Measurements from ENCODE around the gene DOCK11.
A peak's percentile ranks its signal among the peaks of the same experiment; 100 is the strongest.
"Not testable (repeated sequence)": the region's sequence is repeated elsewhere in the genome, so short reads cannot be mapped to it uniquely, and the experiment has no call there.

The DOCK11 gene

DNA sequence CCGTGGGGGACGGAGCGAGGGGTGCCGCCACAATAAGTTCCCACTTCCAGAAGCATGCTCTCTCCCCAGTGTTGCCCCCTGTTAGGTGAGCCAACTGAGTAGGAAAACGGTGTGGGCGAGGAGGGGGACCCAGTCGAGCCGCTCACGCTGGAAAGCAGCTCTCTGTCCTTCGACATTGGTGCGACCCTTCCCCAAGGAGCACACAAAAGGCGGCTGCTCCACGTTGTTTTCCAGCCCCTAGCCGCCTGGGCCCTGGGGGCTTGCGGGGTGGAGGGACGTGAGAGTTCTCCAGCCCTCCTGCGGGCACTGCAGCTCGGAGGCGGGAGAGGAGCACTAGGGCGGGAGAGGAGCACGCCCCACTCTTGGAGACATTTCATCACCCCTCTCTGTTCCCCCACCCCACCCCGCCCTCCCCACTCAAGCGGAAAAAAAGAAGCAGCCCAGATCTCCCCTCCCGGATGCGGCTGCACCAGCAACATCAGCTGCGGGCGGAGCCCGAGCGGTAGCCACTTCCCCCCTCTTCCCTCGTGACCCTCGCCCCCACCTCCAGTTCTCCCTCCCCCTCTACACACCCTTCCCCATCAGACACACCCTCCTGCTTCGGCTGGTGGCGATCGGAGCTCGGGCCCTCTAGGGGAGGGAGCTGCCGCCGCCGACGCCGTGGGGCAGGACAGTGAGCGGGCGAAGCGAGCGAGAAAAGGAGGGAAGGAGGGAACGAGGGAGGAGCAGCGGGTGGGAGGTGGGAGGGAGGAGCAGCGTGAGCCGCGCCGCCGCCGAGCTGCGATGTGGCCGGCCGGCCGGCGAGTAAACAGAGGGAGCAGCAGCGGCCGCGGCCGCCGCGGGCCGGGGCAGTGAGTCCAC, at the start of gene DOCK11:
DOCK11 (plus strand) TSS at position 755 of the 861 bp plus-strand sequence. CDS start 157 bp downstream, outside the sequence.
- H3K27ac ChIP-seq, result no peak within 1 kb of the TSS
- TF ChIP-seq FOXP2 (optimal IDR thresholded peaks at IDR 0.05; ENCODE audit: control extremely low read depth, extremely low read length, insufficient read depth), result no peak
- TF ChIP-seq POLR2AphosphoS5 (IDR thresholded peaks at IDR 0.05; ENCODE audit: borderline replicate concordance, low read depth, low read length), result no peak
- TF ChIP-seq EZH2 (IDR thresholded peaks at IDR 0.05), result no peak
- DNase-seq (ENCODE audit: low read depth, low spot score), result no peak
- H3K4me3 ChIP-seq, result peak within 1 kb of the TSS; percentile 80
- no peaks in the 10 kb centered on the region for H3K9me3 ChIP-seq (ENCODE audit: low read depth, low read length)
- no peaks in the 10 kb centered on the region for H3K36me3 ChIP-seq (ENCODE audit: insufficient read depth, low read length)
- H3K9ac ChIP-seq (ENCODE audit: insufficient read length), result peak within 1 kb of the TSS; percentile 33

DNA sequence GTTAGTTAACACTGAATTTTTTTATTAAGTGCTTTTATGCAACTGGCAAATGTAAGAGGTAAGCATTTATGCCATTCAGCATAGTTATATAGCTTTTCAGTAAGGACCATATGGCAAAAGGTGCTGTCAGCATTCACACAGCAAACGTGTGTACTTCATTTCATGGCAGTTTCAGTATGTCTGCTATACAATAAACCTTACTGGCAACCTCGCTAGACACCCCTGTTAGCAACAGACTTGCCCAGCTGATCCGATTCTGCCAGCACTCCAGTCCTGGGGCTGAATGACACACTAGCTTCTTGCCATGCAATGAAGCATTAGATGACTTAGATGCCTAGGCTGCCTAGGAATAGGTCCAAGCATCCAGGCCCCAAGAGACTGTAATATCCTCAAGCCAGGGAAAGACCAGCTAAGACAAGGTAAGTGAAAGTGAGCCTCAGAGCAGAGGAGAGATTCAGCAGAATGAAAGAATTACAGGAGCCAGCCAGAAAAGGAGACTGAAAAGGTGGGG, 47.3 kb upstream of the DOCK11 start:
- H3K9me3 ChIP-seq (ENCODE audit: low read depth, low read length), result no peaks in the 10 kb centered on the region
- H3K9ac ChIP-seq (ENCODE audit: insufficient read length), result no peak overlapping the region
- no peak for DNase-seq (ENCODE audit: low read depth, low spot score)
- H3K27ac ChIP-seq, result no peak overlapping the region
- no peak for TF ChIP-seq EZH2 (IDR thresholded peaks at IDR 0.05)
- no peak for TF ChIP-seq POLR2AphosphoS5 (IDR thresholded peaks at IDR 0.05; ENCODE audit: borderline replicate concordance, low read depth, low read length)
- no peak for TF ChIP-seq FOXP2 (optimal IDR thresholded peaks at IDR 0.05; ENCODE audit: control extremely low read depth, extremely low read length, insufficient read depth)
- H3K4me3 ChIP-seq, result no peak overlapping the region
- H3K36me3 ChIP-seq (ENCODE audit: insufficient read depth, low read length), result no peaks in the 10 kb centered on the region

DNA sequence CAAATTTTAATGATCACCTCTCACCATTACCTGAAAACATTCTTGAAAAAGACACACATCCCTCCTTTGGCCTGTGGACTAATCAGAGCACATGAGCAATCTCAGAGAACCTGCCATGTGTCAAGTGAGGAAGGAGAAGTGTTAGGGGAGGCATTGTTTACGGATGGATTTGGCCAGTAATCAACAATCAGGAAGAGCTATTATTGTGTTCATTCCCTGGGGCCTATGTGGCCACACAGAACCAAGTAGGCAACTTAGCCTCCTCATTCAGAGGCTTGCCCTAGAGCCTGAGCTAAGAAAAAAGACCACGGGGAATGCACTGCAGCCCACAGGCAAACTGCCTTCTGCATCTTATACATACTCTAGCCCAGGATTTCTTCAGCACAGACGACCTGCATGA, 40.6 kb upstream of the DOCK11 start:
- Histone ChIP-seq H3K36me3 (ENCODE audit: insufficient read depth, low read length) (no peaks in the 10 kb centered on the region), H3K9ac (ENCODE audit: insufficient read length) (no peak overlapping the region), H3K4me3 (no peak overlapping the region), H3K9me3 (ENCODE audit: low read depth, low read length) (no peaks in the 10 kb centered on the region), H3K27ac (no peak overlapping the region)
- TF ChIP-seq EZH2 (IDR thresholded peaks at IDR 0.05) (no peak), POLR2AphosphoS5 (IDR thresholded peaks at IDR 0.05; ENCODE audit: borderline replicate concordance, low read depth, low read length) (no peak), FOXP2 (optimal IDR thresholded peaks at IDR 0.05; ENCODE audit: control extremely low read depth, extremely low read length, insufficient read depth) (no peak)
- no peak for DNase-seq (ENCODE audit: low read depth, low spot score)

DNA sequence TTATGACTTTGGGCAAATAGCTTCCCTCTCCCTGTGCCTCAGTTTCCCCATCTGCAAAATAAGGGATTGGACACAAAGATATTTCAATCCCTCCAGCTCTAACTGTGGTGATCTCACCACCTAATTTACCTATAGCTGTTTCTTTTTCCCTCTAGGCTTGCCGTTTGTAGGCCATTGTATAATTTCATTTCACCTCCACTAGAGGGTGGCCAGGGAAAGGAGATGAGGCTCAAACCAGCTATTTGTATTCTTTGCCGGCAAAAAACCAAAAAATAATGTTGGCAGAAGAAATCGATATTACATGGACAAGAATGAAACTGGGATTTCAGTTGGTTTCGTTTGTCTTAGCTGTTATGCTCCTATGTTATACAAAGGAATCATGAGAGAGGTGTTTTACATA, 36.1 kb upstream of the DOCK11 start:
- Histone ChIP-seq H3K9ac (ENCODE audit: insufficient read length) (no peak overlapping the region), H3K9me3 (ENCODE audit: low read depth, low read length) (no peaks in the 10 kb centered on the region), H3K27ac (no peak overlapping the region), H3K4me3 (no peak overlapping the region), H3K36me3 (ENCODE audit: insufficient read depth, low read length) (no peaks in the 10 kb centered on the region)
- TF ChIP-seq EZH2 (IDR thresholded peaks at IDR 0.05) (no peak), FOXP2 (optimal IDR thresholded peaks at IDR 0.05; ENCODE audit: control extremely low read depth, extremely low read length, insufficient read depth) (no peak), POLR2AphosphoS5 (IDR thresholded peaks at IDR 0.05; ENCODE audit: borderline replicate concordance, low read depth, low read length) (no peak)
- no peak for DNase-seq (ENCODE audit: low read depth, low spot score)

DNA sequence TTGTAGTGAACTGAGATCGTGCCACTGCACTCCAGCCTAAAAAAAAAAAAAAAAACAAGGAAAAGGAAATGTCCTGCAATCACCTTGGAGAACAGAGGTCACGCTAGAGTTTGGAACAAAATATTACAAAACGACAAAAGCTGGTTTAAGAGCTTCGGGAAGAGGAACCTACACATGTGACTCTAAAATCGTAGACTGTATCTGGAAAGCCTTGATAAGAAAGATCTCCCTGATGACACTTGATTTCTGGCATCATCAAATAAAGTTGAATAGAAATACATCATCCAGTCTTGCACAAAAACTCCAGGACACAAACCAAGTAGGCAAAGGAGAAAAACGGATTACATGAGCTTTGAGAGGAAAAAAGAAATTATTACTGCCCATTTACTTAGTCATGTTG, 31.1 kb upstream of the DOCK11 start:
- H3K4me3 ChIP-seq, result no peak overlapping the region
- H3K36me3 ChIP-seq (ENCODE audit: insufficient read depth, low read length), result no peaks in the 10 kb centered on the region
- no peak overlapping the region for H3K9ac ChIP-seq (ENCODE audit: insufficient read length)
- TF ChIP-seq EZH2 (IDR thresholded peaks at IDR 0.05), result no peak
- TF ChIP-seq POLR2AphosphoS5 (IDR thresholded peaks at IDR 0.05; ENCODE audit: borderline replicate concordance, low read depth, low read length), result no peak
- TF ChIP-seq FOXP2 (optimal IDR thresholded peaks at IDR 0.05; ENCODE audit: control extremely low read depth, extremely low read length, insufficient read depth), result no peak
- H3K9me3 ChIP-seq (ENCODE audit: low read depth, low read length), result no peaks in the 10 kb centered on the region
- no peak overlapping the region for H3K27ac ChIP-seq
- no peak for DNase-seq (ENCODE audit: low read depth, low spot score)

DNA sequence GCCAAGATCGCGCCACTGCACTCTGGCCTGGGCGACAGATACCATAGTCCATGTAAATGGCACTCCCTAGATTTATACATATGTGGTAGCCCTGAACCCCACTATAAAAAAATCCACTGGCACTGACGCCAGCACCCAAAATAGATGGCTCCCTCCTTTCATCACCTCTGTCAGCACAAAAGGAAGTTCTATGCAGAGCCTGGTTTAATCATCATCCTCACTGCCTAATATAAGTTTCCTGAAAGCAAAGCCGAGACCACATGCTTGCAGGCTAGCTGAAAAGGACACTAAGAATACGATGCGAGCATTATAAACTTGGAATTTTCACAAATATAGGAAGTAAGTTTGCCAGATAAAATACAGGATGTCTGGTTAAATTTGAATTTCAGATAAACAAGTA, 27.5 kb upstream of the DOCK11 start:
- Histone ChIP-seq H3K9me3 (ENCODE audit: low read depth, low read length) (no peaks in the 10 kb centered on the region), H3K36me3 (ENCODE audit: insufficient read depth, low read length) (no peaks in the 10 kb centered on the region), H3K9ac (ENCODE audit: insufficient read length) (no peak overlapping the region), H3K4me3 (no peak overlapping the region), H3K27ac (no peak overlapping the region)
- no peak for TF ChIP-seq POLR2AphosphoS5 (IDR thresholded peaks at IDR 0.05; ENCODE audit: borderline replicate concordance, low read depth, low read length)
- no peak for TF ChIP-seq EZH2 (IDR thresholded peaks at IDR 0.05)
- no peak for TF ChIP-seq FOXP2 (optimal IDR thresholded peaks at IDR 0.05; ENCODE audit: control extremely low read depth, extremely low read length, insufficient read depth)
- no peak for DNase-seq (ENCODE audit: low read depth, low spot score)

DNA sequence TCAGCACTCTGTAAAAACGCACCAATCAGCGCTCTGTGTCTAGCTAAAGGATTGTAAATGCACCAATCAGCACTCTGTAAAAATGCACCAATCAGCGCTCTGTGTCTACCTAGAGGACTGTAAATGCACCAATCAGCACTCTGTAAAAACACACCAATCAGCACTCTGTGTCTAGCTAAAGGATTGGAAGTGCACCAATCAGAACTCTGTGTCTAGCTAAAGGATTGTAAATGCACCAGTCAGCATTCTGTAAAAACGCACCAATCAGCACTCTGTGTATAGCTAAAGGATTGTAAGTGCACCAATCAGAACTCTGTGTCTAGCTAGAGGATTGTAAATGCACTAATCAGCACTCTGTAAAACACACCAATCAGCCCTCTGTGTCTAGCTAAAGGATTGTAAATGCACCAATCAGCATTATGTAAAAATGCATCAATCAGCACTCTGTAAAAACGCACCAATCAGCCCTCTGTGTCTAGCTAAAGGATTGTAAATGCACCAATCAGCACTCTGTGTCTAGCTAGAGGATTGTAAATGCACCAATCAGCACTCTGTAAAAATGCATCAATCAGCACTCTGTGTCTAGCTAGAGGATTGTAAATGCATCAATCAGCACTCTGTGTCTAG, 24.8 kb upstream of the DOCK11 start:
- not testable (repeated sequence) for H3K36me3 ChIP-seq (ENCODE audit: insufficient read depth, low read length); H3K27ac ChIP-seq; H3K4me3 ChIP-seq; DNase-seq (ENCODE audit: low read depth, low spot score); H3K9ac ChIP-seq (ENCODE audit: insufficient read length); H3K9me3 ChIP-seq (ENCODE audit: low read depth, low read length)

DNA sequence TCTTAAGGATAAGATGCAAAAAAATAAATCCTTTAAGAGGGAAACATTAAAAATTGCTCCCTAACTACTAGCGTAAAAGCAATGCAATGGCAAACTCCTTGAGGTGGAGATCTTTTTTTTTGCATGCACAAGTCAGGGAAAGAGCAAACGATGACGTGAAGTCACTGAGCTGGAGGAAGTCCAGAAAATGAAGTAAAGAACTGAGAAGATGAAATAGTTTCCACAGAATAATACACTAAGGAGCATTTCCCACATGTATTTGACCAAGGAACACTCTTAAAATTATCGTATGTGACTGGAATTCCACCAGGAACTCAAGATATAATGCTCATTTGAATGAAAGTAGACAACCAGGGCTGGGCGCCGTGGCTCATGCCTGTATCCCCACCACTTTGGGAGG, 21.0 kb upstream of the DOCK11 start:
- H3K27ac ChIP-seq, result no peak overlapping the region
- H3K9ac ChIP-seq (ENCODE audit: insufficient read length), result no peak overlapping the region
- TF ChIP-seq POLR2AphosphoS5 (IDR thresholded peaks at IDR 0.05; ENCODE audit: borderline replicate concordance, low read depth, low read length) (no peak), EZH2 (IDR thresholded peaks at IDR 0.05) (no peak), FOXP2 (optimal IDR thresholded peaks at IDR 0.05; ENCODE audit: control extremely low read depth, extremely low read length, insufficient read depth) (no peak)
- H3K4me3 ChIP-seq, result no peak overlapping the region
- no peak for DNase-seq (ENCODE audit: low read depth, low spot score)
- no peaks in the 10 kb centered on the region for H3K9me3 ChIP-seq (ENCODE audit: low read depth, low read length)
- no peaks in the 10 kb centered on the region for H3K36me3 ChIP-seq (ENCODE audit: insufficient read depth, low read length)
